Uterus (tissue), 2 donors: ENCODE measurements around the gene EOMES.

Source experiments
- CTCF ChIP-seq, 4 experiments: fragments of 200-600 bp in 2 of 4; fragments of 450-650 bp in 2 of 4; sonication (generic) in 2 of 4; IDR thresholded peaks; one replicate each; pipeline ENCODE4 v1.5.1; 2016 to 2019; ENCODE audit warnings: antibody characterized with exemption in 4 of 4, mild to moderate bottlenecking in 2 of 4, moderate library complexity in 1 of 4
- POLR2A ChIP-seq, 2 donors: fragments of 450-650 bp; IDR thresholded peaks; one replicate each; pipeline ENCODE4 v1.6.1; 2016; ENCODE audit warnings: antibody characterized with exemption in 2 of 2, mild to moderate bottlenecking in 1 of 2, moderate library complexity in 1 of 2

- TF ChIP-seq CTCF (IDR thresholded peaks at IDR 0.05) (no peak), POLR2A (IDR thresholded peaks at IDR 0.05) (no peak)
Observed at GRCh38 chr3:27723815-27724458, 1.8 kb upstream of the EOMES start.
